GM23338 (cell line): ENCODE data around the gene SMTNL2. TPM values are rescaled to one million over a fixed set of nuclear protein-coding genes. Genes with fewer than 3 reads are reported as not detected.

ENCODE experiments used
- ATAC-seq: fragments of 200-7000 bp; cut with Tn5 transposase; 3 replicates; pipeline ENCODE4 v1.9.1; 2020
- DNase-seq: peaks from one replicate; pipeline ENCODE4 v3.0.0-alpha.2; 2015; ENCODE audit warnings: low spot score
- H2AFZ ChIP-seq: fragments of 200-600 bp; sonication (generic); 2 replicates; pipeline ENCODE4 v1.8.0; 2016; ENCODE audit warnings: antibody characterized with exemption, mild to moderate bottlenecking, moderate library complexity
- H3F3A ChIP-seq: fragments of 200-600 bp; sonication (generic); replicated peaks from 2 replicates; pipeline ENCODE4 v1.8.0; 2017; ENCODE audit warnings: antibody characterized with exemption, mixed run types, low read depth
- H3K27ac ChIP-seq: fragments of 200-600 bp; sonication (generic); 2 replicates; pipeline ENCODE4 v1.6.1; 2016; ENCODE audit warnings: low read depth
- H3K27me3 ChIP-seq: fragments of 200-600 bp; sonication (generic); 2 replicates; pipeline ENCODE4 v1.8.0; 2016; ENCODE audit warnings: mild to moderate bottlenecking, mixed run types, moderate library complexity; ENCODE audit not compliant: insufficient read depth
- H3K36me3 ChIP-seq: fragments of 200-600 bp; sonication (generic); 2 replicates; pipeline ENCODE4 v1.8.0; 2016; ENCODE audit warnings: mild to moderate bottlenecking; ENCODE audit not compliant: insufficient read depth
- H3K4me1 ChIP-seq: fragments of 200-600 bp; sonication (generic); 2 replicates; pipeline ENCODE4 v1.8.0; 2016; ENCODE audit warnings: mild to moderate bottlenecking, moderate library complexity; ENCODE audit not compliant: insufficient read depth
- H3K4me2 ChIP-seq: fragments of 200-600 bp; sonication (generic); 2 replicates; pipeline ENCODE4 v1.7.1; 2017; ENCODE audit warnings: mixed run types
- H3K4me3 ChIP-seq: fragments of 200-600 bp; sonication (generic); 2 replicates; pipeline ENCODE4 v1.6.1; 2016; ENCODE audit warnings: mixed run types
- H3K79me2 ChIP-seq: fragments of 200-600 bp; sonication (generic); replicated peaks from 2 replicates; pipeline ENCODE4 v1.8.0; 2017; ENCODE audit warnings: mild to moderate bottlenecking; ENCODE audit not compliant: insufficient read depth
- H3K9me2 ChIP-seq: fragments of 200-600 bp; sonication (generic); 2 replicates; pipeline ENCODE4 v1.8.0; 2017; ENCODE audit not compliant: insufficient read depth
- H4K20me1 ChIP-seq: fragments of 200-600 bp; sonication (generic); replicated peaks from 2 replicates; pipeline ENCODE4 v1.8.0; 2017; ENCODE audit warnings: mild to moderate bottlenecking; ENCODE audit not compliant: insufficient read depth
- H3K27ac Mint-ChIP-seq: 2 replicates; pipeline ENCODE4 v1.8.0; 2020; ENCODE audit warnings: inconsistent platforms, mild to moderate bottlenecking, moderate library complexity, mixed read lengths
- H3K27me3 Mint-ChIP-seq: 3 replicates; pipeline ENCODE4 v1.8.0; 2022; ENCODE audit warnings: low read depth, mild to moderate bottlenecking, moderate library complexity, mixed read lengths, inconsistent platforms; ENCODE audit not compliant: insufficient read depth, poor library complexity
- H3K36me3 Mint-ChIP-seq: 3 replicates; pipeline ENCODE4 v1.8.0; 2021; ENCODE audit warnings: low read depth, mild to moderate bottlenecking, inconsistent platforms, moderate library complexity, mixed read lengths
- H3K4me1 Mint-ChIP-seq: 3 replicates; pipeline ENCODE4 v1.8.0; 2020; ENCODE audit warnings: mild to moderate bottlenecking, inconsistent platforms, mixed read lengths
- H3K4me3 Mint-ChIP-seq: 3 replicates; pipeline ENCODE4 v1.8.0; 2021; ENCODE audit warnings: moderate library complexity, mild to moderate bottlenecking, inconsistent platforms, mixed read lengths
- H3K9me3 Mint-ChIP-seq: 3 replicates; pipeline ENCODE4 v1.8.0; 2020; ENCODE audit warnings: moderate library complexity, mild to moderate bottlenecking, inconsistent platforms, mixed read lengths
- CREB1 ChIP-seq: fragments of 250-450 bp; sonication (Bioruptor Pico); IDR thresholded peaks from 2 replicates; pipeline ENCODE4 v1.5.0; 2020; ENCODE audit warnings: low read depth, mild to moderate bottlenecking, moderate library complexity
- EZH2 ChIP-seq: fragments of 200-600 bp; sonication (generic); IDR thresholded peaks from one replicate; pipeline ENCODE4 v1.8.0; 2017; ENCODE audit warnings: antibody characterized with exemption, mild to moderate bottlenecking, low read depth; ENCODE audit not compliant: unreplicated experiment
- EZH2phosphoT487 ChIP-seq: fragments of 200-600 bp; sonication (generic); IDR thresholded peaks from one replicate; pipeline ENCODE4 v1.8.1; 2018; ENCODE audit warnings: antibody characterized with exemption; ENCODE audit not compliant: unreplicated experiment
- JUNB ChIP-seq: IDR thresholded peaks from one replicate; pipeline ENCODE4 v1.6.1; 2016; ENCODE audit warnings: antibody characterized with exemption; ENCODE audit not compliant: unreplicated experiment
- NANOG ChIP-seq: IDR thresholded peaks from 2 replicates; pipeline ENCODE4 v1.6.1; 2016; ENCODE audit warnings: antibody characterized with exemption, borderline replicate concordance
- POLR2AphosphoS5 ChIP-seq: IDR thresholded peaks from 2 replicates; pipeline ENCODE4 v1.6.1; 2016; ENCODE audit warnings: antibody characterized with exemption, low read depth
- STAT1 ChIP-seq: IDR thresholded peaks from one replicate; pipeline ENCODE4 v1.6.1; 2016; ENCODE audit warnings: antibody characterized with exemption; ENCODE audit not compliant: unreplicated experiment
- ZNF114 ChIP-seq: fragments of 250-450 bp; sonication (Bioruptor Pico); IDR thresholded peaks from 2 replicates; pipeline ENCODE4 v1.5.0; 2020; ENCODE audit warnings: mild to moderate bottlenecking, moderate library complexity
- ZNF331 ChIP-seq: fragments of 250-450 bp; sonication (Bioruptor Pico); IDR thresholded peaks from 2 replicates; pipeline ENCODE4 v1.5.0; 2020; ENCODE audit warnings: low read depth, mild to moderate bottlenecking, moderate library complexity
- polyA plus RNA-seq: library from polyadenylated mRNA; unstranded; fragments of >200 nt; fragmentation: Nextera tagmentation; extraction: Ambion mirVana; gene quantifications from 2 replicates; pipeline ENCODE4 v1.2.1, GENCODE V29; 2016
- total RNA-seq: library from RNA; depleted of rRNA; stranded (reverse); fragments of >200 nt; shearing (Covaris generic); gene quantifications from 2 replicates; pipeline ENCODE4 v1.2.3, GENCODE V29; 2014
- TF ChIP-seq, protein P1 (sequence below): IDR thresholded peaks from 2 replicates; pipeline ENCODE4 v1.6.1; 2016; ENCODE audit warnings: antibody characterized with exemption
- TF ChIP-seq, protein P2 (sequence below): fragments of 250-450 bp; sonication (Bioruptor Pico); IDR thresholded peaks from 2 replicates; pipeline ENCODE4 v1.5.0; 2020; ENCODE audit warnings: mild to moderate bottlenecking, moderate library complexity
- TF ChIP-seq, protein P3 (sequence below), 2 experiments: fragments of 200-600 bp in 1 of 2; sonication (generic) in 1 of 2; conservative IDR thresholded peaks; 2 replicates each; pipeline versions ENCODE4 v1.5.1 to v1.6.1; 2016 to 2017; ENCODE audit warnings: antibody characterized with exemption in 2 of 2, low read depth in 2 of 2, mild to moderate bottlenecking in 2 of 2, moderate library complexity in 1 of 2
- TF ChIP-seq, protein P4 (sequence below): IDR thresholded peaks from one replicate; pipeline ENCODE4 v1.6.1; 2018; ENCODE audit warnings: antibody characterized with exemption; ENCODE audit not compliant: unreplicated experiment

Gene SMTNL2
- total and polyA plus RNA-seq, 2 experiments from 2014 or later = 1.3 to 4.3 TPM

DNA sequence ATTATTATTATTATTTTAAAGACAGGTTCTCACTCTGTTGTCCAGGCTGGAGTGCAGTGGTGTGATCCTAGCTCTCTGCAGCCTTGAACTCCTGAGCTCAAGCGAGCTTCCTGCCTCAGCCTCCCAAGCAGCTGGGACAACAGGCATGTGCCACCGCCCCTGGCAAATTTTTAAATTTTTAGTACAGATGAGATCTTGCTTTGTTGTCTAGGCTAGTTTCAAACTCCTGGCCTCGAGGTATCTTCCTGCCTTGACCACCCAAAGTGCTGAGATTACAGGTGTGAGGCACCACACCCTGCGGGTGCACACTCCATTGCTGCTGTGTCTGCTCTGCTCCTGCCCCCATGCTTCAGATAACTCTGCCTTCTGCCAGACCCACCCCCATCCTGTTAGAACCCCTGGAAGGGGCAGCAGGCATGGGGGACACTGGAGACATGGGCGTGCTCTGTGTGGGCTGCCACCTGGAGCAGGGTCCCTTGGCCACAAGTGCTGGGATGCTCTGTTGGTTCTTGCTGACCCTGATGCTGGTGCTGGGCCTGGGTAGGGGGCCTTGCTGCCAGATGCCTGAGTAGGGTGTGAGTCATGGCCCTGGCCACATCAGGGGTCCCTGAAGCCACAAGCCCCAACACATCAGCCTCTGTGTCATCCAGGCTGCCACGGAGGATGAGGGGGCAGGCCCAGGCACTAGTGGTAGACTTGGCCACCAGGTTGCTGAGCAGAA lies 26.5 kb upstream of the SMTNL2 start:
- Mint-ChIP-seq H3K27me3 (peaks cover 12% of the 10 kb centered on the region), H3K9me3 (no peaks in the 10 kb centered on the region), H3K4me1 (peaks cover 35% of the 10 kb centered on the region), H3K36me3 (peaks cover 23% of the 10 kb centered on the region), H3K4me3 (no peak overlapping the region), H3K27ac (no peak overlapping the region)
- no peak for ATAC-seq
- H2AFZ ChIP-seq = no peak overlapping the region
- H3F3A ChIP-seq = 0 out of 2 replicates have a peak, but pooled peaks cover 11% of the 10 kb centered on the region
- H3K9me2 ChIP-seq = no peaks in the 10 kb centered on the region
- no peak for DNase-seq
- peaks cover 20% of the 10 kb centered on the region for H3K4me1 ChIP-seq
- H3K36me3 ChIP-seq = peaks cover 8% of the 10 kb centered on the region
- peaks cover 28% of the 10 kb centered on the region for H3K79me2 ChIP-seq
- no peaks in the 10 kb centered on the region for H3K27me3 ChIP-seq
- TF ChIP-seq EZH2phosphoT487 (no peak), CREB1 (CRISPR knock-in tag) (no peak), EZH2 (no peak), ZNF114 (CRISPR knock-in tag) (no peak), JUNB (no peak), STAT1 (no peak), NANOG (no peak), POLR2AphosphoS5 (no peak), ZNF331 (no peak)
- TF ChIP-seq, protein P1, sequence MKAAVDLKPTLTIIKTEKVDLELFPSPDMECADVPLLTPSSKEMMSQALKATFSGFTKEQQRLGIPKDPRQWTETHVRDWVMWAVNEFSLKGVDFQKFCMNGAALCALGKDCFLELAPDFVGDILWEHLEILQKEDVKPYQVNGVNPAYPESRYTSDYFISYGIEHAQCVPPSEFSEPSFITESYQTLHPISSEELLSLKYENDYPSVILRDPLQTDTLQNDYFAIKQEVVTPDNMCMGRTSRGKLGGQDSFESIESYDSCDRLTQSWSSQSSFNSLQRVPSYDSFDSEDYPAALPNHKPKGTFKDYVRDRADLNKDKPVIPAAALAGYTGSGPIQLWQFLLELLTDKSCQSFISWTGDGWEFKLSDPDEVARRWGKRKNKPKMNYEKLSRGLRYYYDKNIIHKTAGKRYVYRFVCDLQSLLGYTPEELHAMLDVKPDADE = no peak
- TF ChIP-seq, protein P2, sequence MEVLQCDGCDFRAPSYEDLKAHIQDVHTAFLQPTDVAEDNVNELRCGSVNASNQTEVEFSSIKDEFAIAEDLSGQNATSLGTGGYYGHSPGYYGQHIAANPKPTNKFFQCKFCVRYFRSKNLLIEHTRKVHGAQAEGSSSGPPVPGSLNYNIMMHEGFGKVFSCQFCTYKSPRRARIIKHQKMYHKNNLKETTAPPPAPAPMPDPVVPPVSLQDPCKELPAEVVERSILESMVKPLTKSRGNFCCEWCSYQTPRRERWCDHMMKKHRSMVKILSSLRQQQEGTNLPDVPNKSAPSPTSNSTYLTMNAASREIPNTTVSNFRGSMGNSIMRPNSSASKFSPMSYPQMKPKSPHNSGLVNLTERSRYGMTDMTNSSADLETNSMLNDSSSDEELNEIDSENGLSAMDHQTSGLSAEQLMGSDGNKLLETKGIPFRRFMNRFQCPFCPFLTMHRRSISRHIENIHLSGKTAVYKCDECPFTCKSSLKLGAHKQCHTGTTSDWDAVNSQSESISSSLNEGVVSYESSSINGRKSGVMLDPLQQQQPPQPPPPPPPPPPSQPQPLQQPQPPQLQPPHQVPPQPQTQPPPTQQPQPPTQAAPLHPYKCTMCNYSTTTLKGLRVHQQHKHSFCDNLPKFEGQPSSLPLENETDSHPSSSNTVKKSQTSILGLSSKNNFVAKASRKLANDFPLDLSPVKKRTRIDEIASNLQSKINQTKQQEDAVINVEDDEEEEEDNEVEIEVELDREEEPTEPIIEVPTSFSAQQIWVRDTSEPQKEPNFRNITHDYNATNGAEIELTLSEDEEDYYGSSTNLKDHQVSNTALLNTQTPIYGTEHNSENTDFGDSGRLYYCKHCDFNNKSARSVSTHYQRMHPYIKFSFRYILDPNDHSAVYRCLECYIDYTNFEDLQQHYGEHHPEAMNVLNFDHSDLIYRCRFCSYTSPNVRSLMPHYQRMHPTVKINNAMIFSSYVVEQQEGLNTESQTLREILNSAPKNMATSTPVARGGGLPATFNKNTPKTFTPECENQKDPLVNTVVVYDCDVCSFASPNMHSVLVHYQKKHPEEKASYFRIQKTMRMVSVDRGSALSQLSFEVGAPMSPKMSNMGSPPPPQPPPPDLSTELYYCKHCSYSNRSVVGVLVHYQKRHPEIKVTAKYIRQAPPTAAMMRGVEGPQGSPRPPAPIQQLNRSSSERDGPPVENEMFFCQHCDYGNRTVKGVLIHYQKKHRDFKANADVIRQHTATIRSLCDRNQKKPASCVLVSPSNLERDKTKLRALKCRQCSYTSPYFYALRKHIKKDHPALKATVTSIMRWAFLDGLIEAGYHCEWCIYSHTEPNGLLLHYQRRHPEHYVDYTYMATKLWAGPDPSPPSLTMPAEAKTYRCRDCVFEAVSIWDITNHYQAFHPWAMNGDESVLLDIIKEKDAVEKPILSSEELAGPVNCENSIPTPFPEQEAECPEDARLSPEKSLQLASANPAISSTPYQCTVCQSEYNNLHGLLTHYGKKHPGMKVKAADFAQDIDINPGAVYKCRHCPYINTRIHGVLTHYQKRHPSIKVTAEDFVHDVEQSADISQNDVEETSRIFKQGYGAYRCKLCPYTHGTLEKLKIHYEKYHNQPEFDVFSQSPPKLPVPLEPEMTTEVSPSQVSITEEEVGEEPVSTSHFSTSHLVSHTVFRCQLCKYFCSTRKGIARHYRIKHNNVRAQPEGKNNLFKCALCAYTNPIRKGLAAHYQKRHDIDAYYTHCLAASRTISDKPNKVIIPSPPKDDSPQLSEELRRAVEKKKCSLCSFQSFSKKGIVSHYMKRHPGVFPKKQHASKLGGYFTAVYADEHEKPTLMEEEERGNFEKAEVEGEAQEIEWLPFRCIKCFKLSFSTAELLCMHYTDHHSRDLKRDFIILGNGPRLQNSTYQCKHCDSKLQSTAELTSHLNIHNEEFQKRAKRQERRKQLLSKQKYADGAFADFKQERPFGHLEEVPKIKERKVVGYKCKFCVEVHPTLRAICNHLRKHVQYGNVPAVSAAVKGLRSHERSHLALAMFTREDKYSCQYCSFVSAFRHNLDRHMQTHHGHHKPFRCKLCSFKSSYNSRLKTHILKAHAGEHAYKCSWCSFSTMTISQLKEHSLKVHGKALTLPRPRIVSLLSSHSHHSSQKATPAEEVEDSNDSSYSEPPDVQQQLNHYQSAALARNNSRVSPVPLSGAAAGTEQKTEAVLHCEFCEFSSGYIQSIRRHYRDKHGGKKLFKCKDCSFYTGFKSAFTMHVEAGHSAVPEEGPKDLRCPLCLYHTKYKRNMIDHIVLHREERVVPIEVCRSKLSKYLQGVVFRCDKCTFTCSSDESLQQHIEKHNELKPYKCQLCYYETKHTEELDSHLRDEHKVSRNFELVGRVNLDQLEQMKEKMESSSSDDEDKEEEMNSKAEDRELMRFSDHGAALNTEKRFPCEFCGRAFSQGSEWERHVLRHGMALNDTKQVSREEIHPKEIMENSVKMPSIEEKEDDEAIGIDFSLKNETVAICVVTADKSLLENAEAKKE = no peak
- TF ChIP-seq, protein P3, sequence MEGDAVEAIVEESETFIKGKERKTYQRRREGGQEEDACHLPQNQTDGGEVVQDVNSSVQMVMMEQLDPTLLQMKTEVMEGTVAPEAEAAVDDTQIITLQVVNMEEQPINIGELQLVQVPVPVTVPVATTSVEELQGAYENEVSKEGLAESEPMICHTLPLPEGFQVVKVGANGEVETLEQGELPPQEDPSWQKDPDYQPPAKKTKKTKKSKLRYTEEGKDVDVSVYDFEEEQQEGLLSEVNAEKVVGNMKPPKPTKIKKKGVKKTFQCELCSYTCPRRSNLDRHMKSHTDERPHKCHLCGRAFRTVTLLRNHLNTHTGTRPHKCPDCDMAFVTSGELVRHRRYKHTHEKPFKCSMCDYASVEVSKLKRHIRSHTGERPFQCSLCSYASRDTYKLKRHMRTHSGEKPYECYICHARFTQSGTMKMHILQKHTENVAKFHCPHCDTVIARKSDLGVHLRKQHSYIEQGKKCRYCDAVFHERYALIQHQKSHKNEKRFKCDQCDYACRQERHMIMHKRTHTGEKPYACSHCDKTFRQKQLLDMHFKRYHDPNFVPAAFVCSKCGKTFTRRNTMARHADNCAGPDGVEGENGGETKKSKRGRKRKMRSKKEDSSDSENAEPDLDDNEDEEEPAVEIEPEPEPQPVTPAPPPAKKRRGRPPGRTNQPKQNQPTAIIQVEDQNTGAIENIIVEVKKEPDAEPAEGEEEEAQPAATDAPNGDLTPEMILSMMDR (conservative IDR thresholded peaks at IDR 0.05; ENCODE audit: low read depth in 2 of 2) = no peak
- TF ChIP-seq, protein P4, sequence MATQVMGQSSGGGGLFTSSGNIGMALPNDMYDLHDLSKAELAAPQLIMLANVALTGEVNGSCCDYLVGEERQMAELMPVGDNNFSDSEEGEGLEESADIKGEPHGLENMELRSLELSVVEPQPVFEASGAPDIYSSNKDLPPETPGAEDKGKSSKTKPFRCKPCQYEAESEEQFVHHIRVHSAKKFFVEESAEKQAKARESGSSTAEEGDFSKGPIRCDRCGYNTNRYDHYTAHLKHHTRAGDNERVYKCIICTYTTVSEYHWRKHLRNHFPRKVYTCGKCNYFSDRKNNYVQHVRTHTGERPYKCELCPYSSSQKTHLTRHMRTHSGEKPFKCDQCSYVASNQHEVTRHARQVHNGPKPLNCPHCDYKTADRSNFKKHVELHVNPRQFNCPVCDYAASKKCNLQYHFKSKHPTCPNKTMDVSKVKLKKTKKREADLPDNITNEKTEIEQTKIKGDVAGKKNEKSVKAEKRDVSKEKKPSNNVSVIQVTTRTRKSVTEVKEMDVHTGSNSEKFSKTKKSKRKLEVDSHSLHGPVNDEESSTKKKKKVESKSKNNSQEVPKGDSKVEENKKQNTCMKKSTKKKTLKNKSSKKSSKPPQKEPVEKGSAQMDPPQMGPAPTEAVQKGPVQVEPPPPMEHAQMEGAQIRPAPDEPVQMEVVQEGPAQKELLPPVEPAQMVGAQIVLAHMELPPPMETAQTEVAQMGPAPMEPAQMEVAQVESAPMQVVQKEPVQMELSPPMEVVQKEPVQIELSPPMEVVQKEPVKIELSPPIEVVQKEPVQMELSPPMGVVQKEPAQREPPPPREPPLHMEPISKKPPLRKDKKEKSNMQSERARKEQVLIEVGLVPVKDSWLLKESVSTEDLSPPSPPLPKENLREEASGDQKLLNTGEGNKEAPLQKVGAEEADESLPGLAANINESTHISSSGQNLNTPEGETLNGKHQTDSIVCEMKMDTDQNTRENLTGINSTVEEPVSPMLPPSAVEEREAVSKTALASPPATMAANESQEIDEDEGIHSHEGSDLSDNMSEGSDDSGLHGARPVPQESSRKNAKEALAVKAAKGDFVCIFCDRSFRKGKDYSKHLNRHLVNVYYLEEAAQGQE = no peak
- no peak overlapping the region for H3K4me2 ChIP-seq
- no peak overlapping the region for H3K27ac ChIP-seq
- H4K20me1 ChIP-seq = no peaks in the 10 kb centered on the region; the same call in 1 of the 2 replicates
- no peak overlapping the region for H3K4me3 ChIP-seq
